HTR-8/SVneo (cell line): Measurements from ENCODE around the gene KIAA1217.

ENCODE experiments used
- DNase-seq: peaks from one replicate; pipeline ENCODE4 v3.0.0; 2011; ENCODE audit warnings: low spot score, mixed read lengths; ENCODE audit not compliant: insufficient read length
- FAIRE-seq: peaks from 2 replicates; lab custom pipeline; 2011; peaks lifted over from hg19 to GRCh38; lab: Jason Lieb, UNC

Gene KIAA1217

GRCh38 chr10:24207781-24208611, 942 bp upstream of the KIAA1217 start:
- FAIRE-seq (no peak), DNase-seq (no peak)

- DNase-seq, result peak; percentile 36
- no peak for FAIRE-seq
Observed at GRCh38 chr10:24209432-24209771, 464 bp downstream of the KIAA1217 start.

GRCh38 chr10:24209946-24210491, 1.1 kb downstream of the KIAA1217 start:
- DNase-seq (peak; percentile 67), FAIRE-seq (peak; percentile 51)

GRCh38 chr10:24210501-24210900, 1.6 kb downstream of the KIAA1217 start:
- FAIRE-seq, result peak; percentile 33
- no peak for DNase-seq

- DNase-seq (no peak), FAIRE-seq (no peak)
Observed at GRCh38 chr10:24213266-24213665, 4.3 kb downstream of the KIAA1217 start.

- FAIRE-seq, result no peak
- DNase-seq, result no peak
Observed at GRCh38 chr10:24213881-24214280, 4.9 kb downstream of the KIAA1217 start.

- FAIRE-seq, result no peak
Observed at GRCh38 chr10:24214762-24215161, 5.8 kb downstream of the KIAA1217 start.

GRCh38 chr10:24215196-24215595, 6.3 kb downstream of the KIAA1217 start:
- FAIRE-seq (no peak), DNase-seq (no peak)

More at GRCh38 chr10:24214762-24215161, 5.8 kb downstream of the KIAA1217 start:
- DNase-seq, result no peak

GRCh38 chr10:24215603-24216002, 6.7 kb downstream of the KIAA1217 start:
- no peak for DNase-seq
- FAIRE-seq, result peak; percentile 26

- no peak for FAIRE-seq
- DNase-seq, result no peak
Observed at GRCh38 chr10:24219963-24220362, 11.0 kb downstream of the KIAA1217 start.

GRCh38 chr10:24223341-24223740, 14.4 kb downstream of the KIAA1217 start:
- FAIRE-seq (no peak), DNase-seq (no peak)

GRCh38 chr10:24223953-24224352, 15.0 kb downstream of the KIAA1217 start:
- no peak for FAIRE-seq
- no peak for DNase-seq

GRCh38 chr10:24228642-24229041, 19.7 kb downstream of the KIAA1217 start:
- FAIRE-seq (no peak), DNase-seq (no peak)

GRCh38 chr10:24229909-24230308, 21.0 kb downstream of the KIAA1217 start:
- DNase-seq, result no peak
- FAIRE-seq, result no peak

GRCh38 chr10:24231200-24231599, 22.3 kb downstream of the KIAA1217 start:
- no peak for DNase-seq
- no peak for FAIRE-seq

GRCh38 chr10:24234784-24235183, 25.8 kb downstream of the KIAA1217 start:
- FAIRE-seq (no peak), DNase-seq (no peak)

- peak; percentile 28 for FAIRE-seq
Observed at GRCh38 chr10:24235471-24235870, 26.5 kb downstream of the KIAA1217 start.

GRCh38 chr10:24237801-24238395, 29.0 kb downstream of the KIAA1217 start:
- FAIRE-seq (no peak), DNase-seq (no peak)

More at GRCh38 chr10:24235471-24235870, 26.5 kb downstream of the KIAA1217 start:
- DNase-seq, result no peak

- DNase-seq (no peak), FAIRE-seq (no peak)
Observed at GRCh38 chr10:24238519-24239247, 29.7 kb downstream of the KIAA1217 start.

- no peak for DNase-seq
Observed at GRCh38 chr10:24239289-24240040, 30.5 kb downstream of the KIAA1217 start.

More at GRCh38 chr10:24239289-24240040, 30.5 kb downstream of the KIAA1217 start:
- FAIRE-seq, result no peak
